PC-3 (cell line): ENCODE results near the gene YIF1A. TPM values are rescaled to one million over a fixed set of nuclear protein-coding genes. Genes with fewer than 3 reads are reported as not detected.

Experiments used
- ATAC-seq: fragments of 200-7000 bp; cut with Tn5 transposase; 2 replicates; pipeline ENCODE4 v1.9.1; 2020; ENCODE audit warnings: mild to moderate bottlenecking, moderate library complexity
- BruUV-seq: library from RNA; stranded (reverse); fragments of 400-500 nt; replicated peaks from 2 replicates; lab custom pipeline; 2021; lab: Mats Ljungman, UMichigan
- CTCF ChIA-PET: fragments of 300-600 bp; sonication (Branson Sonifier 250); formaldehyde crosslinking; loops from one replicate; lab custom pipeline; 2022; ENCODE audit warnings: antibody characterized with exemption; lab: Charles Lee
- POLR2A ChIA-PET: fragments of 300-600 bp; sonication (Branson Sonifier 250); formaldehyde crosslinking; loops from one replicate; lab custom pipeline; 2022; ENCODE audit warnings: antibody characterized with exemption; ENCODE audit not compliant: unreplicated experiment; lab: Charles Lee
- DNase-seq: peaks from one replicate; pipeline ENCODE4 v3.0.0-alpha.2; 2015
- H2AFZ ChIP-seq: fragments of 300-600 bp; sonication (generic); 2 replicates; pipeline ENCODE4 v1.6.0; 2016; ENCODE audit warnings: antibody characterized with exemption, low read length
- H3F3A ChIP-seq: fragments of 300-600 bp; sonication (generic); one replicate; pipeline ENCODE4 v1.6.0; 2017; ENCODE audit warnings: antibody characterized with exemption, low read length, control low read depth, mild to moderate bottlenecking; ENCODE audit not compliant: unreplicated experiment
- H3K27ac ChIP-seq: fragments of 300-600 bp; sonication (generic); 2 replicates; pipeline ENCODE4 v1.5.1; 2016; ENCODE audit warnings: mild to moderate bottlenecking, low read length
- H3K27me3 ChIP-seq: fragments of 300-600 bp; sonication (generic); 2 replicates; pipeline ENCODE4 v1.6.1; 2016; ENCODE audit warnings: low read length, mixed read lengths
- H3K36me3 ChIP-seq: fragments of 300-600 bp; sonication (generic); 2 replicates; pipeline ENCODE4 v1.6.1; 2016; ENCODE audit warnings: low read depth, mixed run types, low read length, mixed read lengths
- H3K4me1 ChIP-seq: fragments of 300-600 bp; sonication (generic); 2 replicates; pipeline ENCODE4 v1.5.1; 2016; ENCODE audit warnings: low read length; ENCODE audit not compliant: insufficient read depth
- H3K4me2 ChIP-seq: fragments of 300-600 bp; sonication (generic); 2 replicates; pipeline ENCODE4 v1.6.0; 2016; ENCODE audit warnings: low read length
- H3K4me3 ChIP-seq: fragments of 300-600 bp; sonication (generic); 2 replicates; pipeline ENCODE4 v1.5.1; 2016; ENCODE audit warnings: mild to moderate bottlenecking, low read length, mixed read lengths
- H3K79me2 ChIP-seq: fragments of 300-600 bp; sonication (generic); 2 replicates; pipeline ENCODE4 v1.6.1; 2017; ENCODE audit warnings: low read length, mixed read lengths
- H3K9ac ChIP-seq: fragments of 300-600 bp; sonication (generic); 2 replicates; pipeline ENCODE4 v1.6.0; 2016; ENCODE audit warnings: mild to moderate bottlenecking, low read length
- H3K9me2 ChIP-seq: fragments of 300-600 bp; sonication (generic); replicated peaks from 2 replicates; pipeline ENCODE4 v1.6.1; 2016; ENCODE audit warnings: mixed run types, low read length, mixed read lengths
- H3K9me3 ChIP-seq: fragments of 300-600 bp; sonication (generic); 2 replicates; pipeline ENCODE4 v1.6.1; 2016; ENCODE audit warnings: low read length, mixed read lengths
- H4K20me1 ChIP-seq: fragments of 300-600 bp; sonication (generic); 2 replicates; pipeline ENCODE4 v1.6.1; 2016; ENCODE audit warnings: low read length, mixed read lengths
- CTCF ChIP-seq: fragments of 300-600 bp; sonication (generic); conservative IDR thresholded peaks from 2 replicates; pipeline ENCODE4 v1.5.1; 2017; ENCODE audit warnings: antibody characterized with exemption, low read depth, mild to moderate bottlenecking, low read length
- EZH2 ChIP-seq: fragments of 300-600 bp; sonication (generic); IDR thresholded peaks from one replicate; pipeline ENCODE4 v1.6.1; 2017; ENCODE audit warnings: antibody characterized with exemption, mild to moderate bottlenecking, low read length; ENCODE audit not compliant: unreplicated experiment
- EZH2phosphoT487 ChIP-seq: fragments of 300-600 bp; sonication (generic); IDR thresholded peaks from 2 replicates; pipeline ENCODE4 v1.6.1; 2018; ENCODE audit warnings: mild to moderate bottlenecking, antibody characterized with exemption, low read length, borderline replicate concordance
- intact Hi-C: fragments of 100-400 bp; cut with micrococcal nuclease; formaldehyde crosslinking; loops from 2 replicates; pipeline ENCODE4 v1.9.0; 2023
- total RNA-seq: library from RNA; depleted of rRNA; stranded (reverse); fragments of >200 nt; gene quantifications from 2 replicates; pipeline ENCODE4 v1.2.3, GENCODE V29; 2014

The YIF1A gene
- total RNA-seq, 1 experiment from 2014 or later, result 236 TPM

DNA sequence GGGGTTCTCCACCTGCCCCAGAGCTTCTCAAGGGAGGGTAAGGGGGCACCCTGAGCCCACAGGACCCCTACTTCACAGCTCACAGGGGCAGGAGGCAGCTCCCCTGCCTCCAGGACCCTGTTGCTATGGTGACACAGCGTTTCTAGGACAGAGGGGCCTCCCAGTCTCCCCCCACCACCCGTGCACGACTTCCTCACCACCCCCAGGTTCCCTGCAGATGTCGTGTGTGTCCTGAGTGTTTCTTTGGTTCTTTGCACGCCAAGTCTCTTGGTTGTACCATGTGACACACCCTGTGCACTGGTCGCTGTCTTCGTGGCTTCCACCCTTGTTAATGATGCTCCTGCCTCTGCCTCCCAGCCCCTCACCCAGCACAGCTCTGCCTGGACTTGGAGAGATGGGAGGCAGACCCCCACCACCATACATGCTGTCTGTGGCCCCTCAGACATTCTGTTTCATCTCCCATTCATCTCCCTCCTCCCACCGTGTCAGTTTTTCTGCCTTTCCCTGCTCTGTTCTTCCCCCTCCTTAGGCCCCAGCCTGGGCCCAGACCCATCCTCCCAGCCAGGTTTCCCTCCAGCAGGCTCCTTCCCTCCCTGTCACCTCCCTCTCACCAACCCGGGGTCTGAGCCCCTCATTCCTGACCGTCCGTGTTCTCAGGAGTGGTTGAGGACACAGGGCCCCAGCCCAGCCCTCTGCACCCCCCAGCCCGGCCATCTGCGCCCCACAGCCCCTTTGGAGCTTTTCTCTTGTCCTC is 45.0 kb downstream of the YIF1A start:
- Histone ChIP-seq H2AFZ (no peak overlapping the region), H3K9me2 (no peaks in the 10 kb centered on the region), H3K27ac (no peak overlapping the region), H3K9me3 (no peaks in the 10 kb centered on the region), H3K9ac (no peak overlapping the region), H3K36me3 (peaks cover 7% of the 10 kb centered on the region; the same call in 1 of the 2 replicates), H3F3A (no peaks in the 10 kb centered on the region), H3K79me2 (no peaks in the 10 kb centered on the region), H3K27me3 (no peaks in the 10 kb centered on the region), H4K20me1 (no peaks in the 10 kb centered on the region), H3K4me2 (no peak overlapping the region), H3K4me1 (no peaks in the 10 kb centered on the region), H3K4me3 (no peak overlapping the region)
- BruUV-seq, result TSS peak; percentile 37
- intact Hi-C loops, result no loop called here
- TF ChIP-seq EZH2phosphoT487, result no peak
- TF ChIP-seq EZH2, result no peak
- no peak for TF ChIP-seq CTCF
- POLR2A ChIA-PET, result no interaction called here
- CTCF ChIA-PET, result no interaction called here
- DNase-seq (no peak), ATAC-seq (no peak)

DNA sequence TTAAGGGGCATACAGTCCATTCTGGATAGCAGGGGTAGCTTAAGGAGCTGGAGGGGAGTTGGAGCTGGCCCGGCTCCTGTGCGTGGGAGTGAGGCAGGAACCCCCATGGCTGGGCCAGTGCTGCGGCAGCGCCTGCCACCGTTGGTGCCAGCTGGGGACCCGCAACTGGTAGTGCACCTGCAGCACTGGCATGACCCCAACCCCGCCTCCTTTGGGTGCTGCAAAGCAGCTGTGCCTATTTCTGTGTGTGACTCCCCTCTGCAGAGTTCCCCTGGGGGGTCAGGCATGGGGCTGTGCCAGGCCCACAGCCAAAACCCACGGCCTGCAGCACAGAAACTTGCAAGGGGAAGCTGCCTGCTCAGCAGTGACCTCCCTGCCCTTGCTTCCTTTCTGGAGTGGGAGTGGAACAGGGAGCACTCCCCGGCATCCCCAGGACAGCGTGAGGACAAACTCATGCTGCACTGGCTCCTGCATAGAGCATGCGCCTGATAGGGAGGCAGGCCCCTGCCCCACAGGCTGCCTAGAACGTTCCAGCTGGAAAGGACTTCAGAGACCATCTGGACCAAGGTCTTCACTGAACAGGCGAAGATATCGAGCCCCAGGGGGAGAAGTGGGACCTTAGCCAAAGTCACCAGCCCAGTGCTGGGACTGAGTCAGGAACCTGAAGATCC is 46.7 kb downstream of the YIF1A start:
- Histone ChIP-seq H3F3A (no peaks in the 10 kb centered on the region), H4K20me1 (no peaks in the 10 kb centered on the region), H2AFZ (no peak overlapping the region), H3K27me3 (no peaks in the 10 kb centered on the region), H3K4me3 (no peak overlapping the region), H3K79me2 (no peaks in the 10 kb centered on the region), H3K9ac (no peak overlapping the region), H3K36me3 (peaks cover 8% of the 10 kb centered on the region; the same call in 1 of the 2 replicates), H3K9me3 (no peaks in the 10 kb centered on the region), H3K4me2 (no peak overlapping the region), H3K4me1 (no peaks in the 10 kb centered on the region), H3K9me2 (no peaks in the 10 kb centered on the region), H3K27ac (no peak overlapping the region)
- DNase-seq, result no peak
- POLR2A ChIA-PET, result no interaction called here
- no peak for TF ChIP-seq EZH2phosphoT487
- no peak for TF ChIP-seq EZH2
- TF ChIP-seq CTCF, result no peak
- intact Hi-C loops, result no loop called here
- CTCF ChIA-PET, result no interaction called here
- no TSS peak for BruUV-seq
- ATAC-seq, result no peak

DNA sequence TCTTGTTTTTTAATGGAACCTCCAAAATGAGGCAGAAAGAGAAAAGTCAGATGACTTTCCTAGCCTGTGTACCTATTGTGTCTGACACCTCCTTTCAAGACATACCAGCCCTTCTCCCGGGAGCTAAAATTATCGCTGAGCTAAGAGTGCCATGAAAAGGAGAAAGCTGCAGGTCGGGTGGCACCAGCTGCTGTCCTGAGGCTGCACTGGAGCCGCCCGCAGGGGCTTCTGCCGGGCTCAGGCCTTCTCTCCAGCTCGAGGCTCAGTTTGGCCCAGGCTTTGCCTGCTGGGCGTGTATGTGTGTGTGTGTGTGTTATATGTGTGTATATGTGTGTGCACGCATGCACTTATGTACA is 48.2 kb downstream of the YIF1A start:
- intact Hi-C loops, result no loop called here
- Histone ChIP-seq H3K9me2 (no peaks in the 10 kb centered on the region), H2AFZ (no peak overlapping the region), H3K4me2 (no peak overlapping the region), H3K79me2 (no peaks in the 10 kb centered on the region), H3K9ac (no peak overlapping the region), H3K4me3 (no peak overlapping the region), H3K27me3 (no peaks in the 10 kb centered on the region), H3F3A (no peaks in the 10 kb centered on the region), H3K27ac (no peak overlapping the region), H3K4me1 (no peaks in the 10 kb centered on the region), H3K36me3 (peaks cover 8% of the 10 kb centered on the region; the same call in 1 of the 2 replicates), H4K20me1 (no peaks in the 10 kb centered on the region), H3K9me3 (no peaks in the 10 kb centered on the region)
- ChIA-PET POLR2A (no interaction called here), CTCF (no interaction called here)
- no peak for ATAC-seq
- no peak for DNase-seq
- BruUV-seq, result no TSS peak
- TF ChIP-seq EZH2, result no peak
- no peak for TF ChIP-seq EZH2phosphoT487
- TF ChIP-seq CTCF, result no peak
